Stimulated activated CD8-positive, alpha-beta memory T cell treated with anti-CD3 and anti-CD28 coated beads, Interleukin-15, amount 100 ng/mL, for 4 hours (primary cell): ENCODE data around the gene CDK7.

Experiments
- DNase-seq, 2 donors: peaks; one replicate each; pipeline ENCODE4 v3.0.0-alpha.2; 2020; ENCODE audit warnings: low read depth in 2 of 2

Gene CDK7

DNA sequence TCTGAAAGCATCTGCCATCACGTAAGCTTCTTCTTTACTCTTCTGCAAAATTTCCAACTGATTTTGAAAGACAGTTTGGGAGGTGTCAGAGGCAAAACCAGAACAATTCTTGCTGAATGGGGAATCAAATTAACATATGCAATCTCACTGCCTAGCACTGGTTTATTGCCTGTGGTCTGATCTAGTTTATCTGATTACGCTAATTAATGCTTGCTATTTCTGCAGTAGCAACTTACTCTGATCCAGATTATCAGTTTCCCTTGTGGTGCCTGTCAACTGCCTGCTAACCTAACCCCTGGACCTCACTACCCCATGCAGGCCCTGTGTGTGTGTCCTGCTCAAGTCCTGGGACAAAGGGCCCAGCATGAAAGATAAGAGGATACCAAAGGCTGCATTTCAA, 57.6 kb downstream of the CDK7 start:
- no peak for DNase-seq

DNA sequence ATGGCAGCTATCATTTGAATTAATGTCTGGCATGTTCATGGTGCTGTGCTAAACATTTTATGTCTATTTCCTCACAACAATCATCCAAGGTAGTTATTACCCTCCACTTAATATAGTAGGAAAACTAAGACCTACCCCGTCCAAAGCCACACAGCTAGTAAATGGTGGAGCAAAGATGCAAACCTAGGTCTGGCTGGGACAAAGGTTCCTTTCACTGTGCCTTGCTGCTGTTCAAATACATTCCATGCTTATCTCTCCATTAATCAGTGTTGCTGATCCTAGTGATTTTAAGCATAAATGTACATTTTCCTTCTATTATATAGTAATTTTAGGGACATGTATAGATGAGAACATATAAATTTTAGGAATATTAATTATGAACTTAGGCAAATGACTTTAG, 59.2 kb downstream of the CDK7 start:
- no peak for DNase-seq

DNA sequence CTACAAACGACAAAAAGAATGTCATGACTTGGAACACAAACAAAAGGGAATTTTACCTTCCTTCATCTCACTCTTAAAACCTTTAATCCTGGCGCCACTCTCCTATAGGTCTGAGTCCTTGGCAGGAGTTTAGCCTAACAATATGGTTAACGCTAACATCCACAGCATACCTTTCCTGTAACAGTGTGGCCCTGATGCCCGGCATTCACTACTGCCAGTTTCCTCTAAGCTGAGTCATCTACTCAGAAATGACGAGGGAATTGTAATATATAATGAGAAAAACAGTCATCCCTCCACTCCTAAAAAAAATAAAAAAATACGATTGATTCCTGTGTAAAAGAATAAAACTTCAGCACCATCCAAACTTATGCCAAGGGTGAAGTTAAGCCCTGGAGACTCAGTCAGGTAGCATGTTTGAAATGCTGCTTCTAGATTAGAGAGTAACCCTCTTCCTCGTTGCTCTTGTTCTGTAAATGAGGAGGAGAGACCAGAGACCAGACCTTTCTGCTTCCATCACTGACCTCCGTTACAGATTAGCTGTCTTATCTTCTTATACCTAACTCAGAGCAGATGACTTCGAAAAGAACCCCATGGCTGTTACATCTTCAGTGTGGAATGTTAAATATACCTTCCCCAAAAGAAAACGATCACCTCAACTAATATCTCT, 60.5 kb downstream of the CDK7 start:
- DNase-seq = no peak

DNA sequence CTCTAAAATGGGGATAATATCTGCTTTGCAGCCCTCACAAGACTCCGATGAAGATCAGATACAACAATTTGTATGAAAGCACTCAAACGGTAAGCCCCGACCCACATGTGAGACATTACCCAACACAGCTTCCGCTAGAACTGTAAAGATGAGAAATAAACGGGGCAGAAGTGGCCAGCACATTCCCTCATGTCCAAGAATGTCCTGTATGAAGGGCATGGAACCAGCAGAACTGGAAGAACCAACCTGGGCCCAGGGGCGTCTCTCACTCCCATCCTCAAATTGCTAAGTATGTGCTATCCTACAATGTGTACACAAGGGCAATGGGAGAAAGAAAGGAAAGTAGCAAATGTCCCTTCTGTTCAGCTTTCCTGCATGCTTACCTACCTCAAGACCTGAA, 64.9 kb downstream of the CDK7 start:
- no peak for DNase-seq

DNA sequence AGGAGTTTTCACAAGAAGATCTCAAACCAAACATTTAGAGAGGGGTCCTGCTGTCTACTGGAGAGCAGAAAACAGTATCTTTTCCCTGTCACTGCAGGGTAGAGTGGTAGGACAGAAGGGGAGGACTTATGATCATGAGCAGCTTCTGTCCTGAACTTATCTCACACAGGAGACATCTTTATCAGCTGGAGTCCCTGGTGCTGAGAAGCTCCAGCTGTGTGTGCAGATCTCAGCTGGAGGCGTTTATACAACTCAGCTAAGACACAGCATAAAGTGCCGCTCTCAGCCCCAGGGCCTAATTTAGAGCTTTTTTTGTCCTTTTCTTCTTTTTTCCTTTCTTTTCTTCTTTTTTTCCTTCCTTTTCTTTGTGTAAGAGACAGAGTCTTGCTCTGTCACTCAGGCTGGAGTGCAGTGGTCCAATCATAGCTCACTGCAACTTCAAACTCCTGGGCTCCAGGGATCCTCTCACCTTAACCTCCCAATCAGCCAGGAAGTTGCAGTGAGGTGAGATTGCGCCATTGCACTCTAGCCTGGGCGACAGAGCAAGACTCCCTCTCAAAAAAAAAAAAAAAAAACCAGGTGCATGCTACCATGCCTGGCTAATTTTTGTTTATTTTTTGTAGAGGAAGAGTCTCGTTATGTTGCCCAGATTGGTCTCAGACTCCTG, 66.0 kb downstream of the CDK7 start:
- DNase-seq = no peak

DNA sequence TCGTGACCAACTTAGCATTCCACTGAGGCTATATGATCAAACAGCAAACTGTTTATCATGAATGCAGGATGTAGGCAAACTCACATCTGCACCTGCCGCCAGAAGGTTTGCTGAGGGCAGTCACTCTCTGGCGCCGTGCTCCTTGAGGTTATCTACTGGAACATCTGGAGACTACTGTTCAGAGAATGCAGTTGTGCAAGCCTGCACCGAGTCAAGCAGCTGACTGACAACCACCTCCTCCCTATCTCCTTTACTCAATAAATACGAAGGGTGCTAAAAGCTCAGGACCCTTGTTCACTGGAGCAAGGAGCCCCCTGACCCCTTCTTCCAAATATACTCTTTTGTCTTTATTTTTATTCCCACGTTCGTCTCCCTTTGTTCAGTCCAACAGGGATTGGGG, 70.8 kb downstream of the CDK7 start:
- DNase-seq = no peak

DNA sequence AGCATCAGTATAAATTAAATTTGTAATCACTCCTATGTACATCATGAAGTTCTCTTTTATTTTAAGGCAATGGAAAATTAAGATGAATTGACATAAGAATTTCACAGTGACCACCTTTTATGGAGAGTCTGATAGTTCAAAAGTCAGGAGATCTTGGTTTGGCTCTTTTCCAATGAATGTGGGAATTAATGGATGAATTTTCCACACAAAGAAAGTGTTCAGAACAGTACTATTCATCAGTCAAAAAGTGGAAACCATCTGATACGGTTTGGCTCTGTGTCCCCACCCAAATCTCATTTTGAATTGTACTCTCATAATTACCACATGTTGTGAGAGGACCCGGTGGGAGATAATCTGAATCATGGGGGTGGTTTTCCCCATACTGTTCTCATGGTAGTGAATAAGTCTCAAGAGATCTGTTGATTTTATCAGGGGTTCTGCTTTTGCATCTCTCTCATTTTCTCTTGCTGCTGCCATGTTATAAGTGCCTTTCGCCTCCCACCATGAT, 73.4 kb downstream of the CDK7 start:
- no peak for DNase-seq

DNA sequence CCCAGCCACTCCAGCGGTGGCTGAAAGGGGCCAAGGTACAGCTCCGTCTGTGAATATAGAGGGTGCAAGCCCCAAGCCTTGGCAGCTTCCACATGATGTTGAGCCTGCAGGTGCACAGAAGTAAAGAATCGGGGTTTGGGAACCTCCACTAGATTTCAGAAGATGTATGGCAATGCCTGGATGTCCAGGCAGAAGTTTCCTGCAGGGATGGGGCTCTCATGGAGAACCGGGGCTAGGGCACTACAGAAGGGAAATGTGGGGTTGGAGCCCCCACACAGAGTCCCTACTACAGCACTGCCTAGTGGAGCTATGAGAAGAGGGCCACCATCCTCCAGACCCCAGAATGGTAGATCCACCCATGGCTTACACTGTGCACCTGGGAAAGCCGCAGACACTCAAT, 74.7 kb downstream of the CDK7 start:
- DNase-seq = no peak

DNA sequence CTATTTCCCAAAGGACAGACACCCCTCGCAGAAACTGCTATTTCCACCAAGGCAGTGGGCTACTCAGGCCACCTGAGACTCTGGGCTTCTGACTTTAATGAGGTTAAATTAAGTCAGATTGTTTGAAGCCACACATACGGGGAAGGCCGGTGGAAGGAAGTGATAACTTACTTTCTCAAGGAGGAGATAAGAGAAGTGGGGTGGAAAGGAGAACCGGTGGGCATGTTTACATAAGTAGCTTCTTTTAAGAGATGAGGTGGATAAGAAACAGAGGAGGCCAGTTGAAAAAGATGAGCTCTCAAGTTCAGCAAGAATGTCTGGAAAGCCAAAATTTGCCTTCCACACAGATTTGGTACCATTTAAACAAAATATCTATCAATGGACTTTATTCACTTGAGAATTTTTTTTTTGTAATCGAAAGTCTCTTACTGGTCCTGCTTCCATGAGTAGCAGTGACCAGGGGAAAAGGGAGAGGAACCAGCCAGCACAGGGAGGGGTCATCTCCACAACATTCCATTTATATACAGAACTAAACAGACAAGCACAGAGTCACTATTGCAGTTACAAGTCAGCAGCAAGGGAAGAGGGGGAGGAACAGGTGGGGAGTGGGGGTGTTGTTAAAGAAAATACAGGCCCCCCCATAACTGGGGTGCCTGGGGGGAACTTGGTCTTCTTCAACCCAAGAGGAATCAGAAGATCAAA, 77.9 kb downstream of the CDK7 start:
- DNase-seq = no peak

DNA sequence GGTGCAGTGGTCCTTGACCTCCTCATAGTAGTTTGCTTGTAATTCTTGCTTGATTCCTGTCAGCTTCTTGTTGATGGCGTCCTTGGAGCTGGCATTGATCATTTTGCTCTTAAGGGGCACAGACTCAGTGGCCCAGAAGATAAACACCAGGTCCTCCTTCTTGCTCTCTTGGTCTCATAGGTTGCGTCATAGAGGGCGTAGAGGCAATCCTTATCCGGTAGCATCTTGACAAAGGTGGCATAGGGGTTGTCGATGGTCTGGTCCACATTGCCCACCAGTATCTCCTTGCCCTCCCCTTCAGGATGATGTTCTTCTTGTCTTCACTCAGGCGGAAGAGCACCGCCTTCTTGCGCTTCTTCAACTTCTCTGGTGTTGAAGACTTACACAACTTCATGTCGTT, 78.7 kb downstream of the CDK7 start:
- DNase-seq = no peak

DNA sequence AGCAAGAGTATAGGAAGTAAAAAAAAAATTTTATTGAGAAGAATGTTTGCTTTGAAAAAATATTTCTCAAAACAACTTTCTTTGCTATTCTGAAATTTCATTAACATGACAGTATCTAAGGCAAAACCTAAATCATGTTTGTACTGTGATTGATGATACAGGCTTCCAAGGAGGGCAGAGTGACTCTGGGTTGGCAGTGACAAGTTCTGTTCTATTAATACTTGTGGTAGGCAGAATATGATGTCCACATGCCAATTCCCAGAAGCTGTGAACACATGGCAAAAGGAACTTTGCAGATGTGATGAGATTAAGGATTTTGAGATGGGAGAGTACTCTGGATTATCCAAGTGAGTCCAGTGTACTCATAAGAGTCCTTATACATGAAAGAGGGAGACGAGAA, 81.3 kb downstream of the CDK7 start:
- DNase-seq = no peak

DNA sequence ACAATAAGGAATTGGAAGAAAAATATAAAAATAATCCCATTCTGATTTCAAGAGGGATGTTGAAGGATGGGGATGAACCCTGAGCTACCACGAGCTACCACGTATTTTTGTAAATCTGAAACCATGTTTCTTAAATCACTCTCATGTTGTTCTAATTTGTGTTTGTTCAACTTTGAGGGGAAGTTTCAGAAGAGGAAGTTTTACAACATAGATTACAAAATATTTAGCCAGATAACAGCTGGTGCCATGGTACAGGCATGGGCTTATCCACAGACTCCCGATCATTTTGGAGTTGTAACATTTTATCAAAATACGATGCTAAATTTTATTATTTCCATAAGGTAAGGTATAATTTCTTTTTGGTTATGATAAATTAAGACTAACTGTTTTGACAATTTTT, 82.7 kb downstream of the CDK7 start:
- DNase-seq = no peak

DNA sequence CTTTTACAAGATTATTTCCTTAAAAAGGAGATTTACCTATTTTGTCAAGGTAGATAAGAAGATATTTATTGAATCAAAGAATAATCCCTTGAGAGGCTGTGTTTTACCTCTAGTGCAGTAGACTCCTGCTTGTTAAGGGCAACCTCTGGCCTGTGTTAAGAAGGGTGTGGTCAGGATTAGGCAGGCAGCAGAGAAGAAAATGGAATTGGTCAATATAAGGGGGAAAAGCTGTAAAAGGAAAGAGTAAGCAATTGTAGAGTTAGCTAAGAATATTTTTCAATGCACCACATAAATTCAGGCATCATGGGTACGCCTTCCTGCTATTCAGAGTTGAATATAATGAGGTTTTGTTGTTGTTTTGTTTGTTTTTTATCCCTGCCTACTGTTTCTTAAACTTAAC, 91.7 kb downstream of the CDK7 start:
- no peak for DNase-seq
